Measurements from ENCODE around the gene CHD1L.

- TF ChIP-seq POLR2AphosphoS5 (IDR thresholded peaks at IDR 0.05; ENCODE audit: low read depth) (no peak), CTCF (conservative IDR thresholded peaks at IDR 0.05; ENCODE audit: low read depth in 2 of 2) (no peak), EZH2phosphoT487 (IDR thresholded peaks at IDR 0.05; ENCODE audit: unreplicated experiment) (no peak), REST (IDR thresholded peaks at IDR 0.05; ENCODE audit: unreplicated experiment) (no peak), EZH2 (IDR thresholded peaks at IDR 0.05; ENCODE audit: low read depth, unreplicated experiment) (no peak), CREB1 (CRISPR knock-in tag; IDR thresholded peaks at IDR 0.05; ENCODE audit: low read depth) (no peak), JUNB (IDR thresholded peaks at IDR 0.05; ENCODE audit: unreplicated experiment) (no peak), ZNF331 (CRISPR knock-in tag; IDR thresholded peaks at IDR 0.05; ENCODE audit: low read depth) (no peak), ZNF114 (CRISPR knock-in tag; IDR thresholded peaks at IDR 0.05) (no peak), ZNF462 (CRISPR knock-in tag; IDR thresholded peaks at IDR 0.05) (no peak)
Observed at GRCh38 chr1:147210987-147211386, 31.5 kb upstream of the CHD1L start.

Measured in GM23338 (cell line).